Daoy (cell line): ENCODE data around the gene EXOC6. TPM values are rescaled to one million over a fixed set of nuclear protein-coding genes. Genes with fewer than 3 reads are reported as not detected.

Experiments
- DNase-seq: peaks from one replicate; pipeline ENCODE4 v3.0.0-alpha.2; 2015; ENCODE audit warnings: low read depth
- total RNA-seq: library from RNA; depleted of rRNA; stranded (reverse); fragments of >200 nt; shearing (Covaris generic); gene quantifications from 2 replicates; pipeline ENCODE4 v1.2.3, GENCODE V29; 2014

Gene EXOC6
- total RNA-seq, 1 experiment from 2014 or later: 16.3 TPM

- DNase-seq: no peak
These were observed 14.0 kb upstream of the EXOC6 start for GRCh38 chr10:92834331-92834730.

- no peak for DNase-seq
These were observed 13.3 kb upstream of the EXOC6 start for GRCh38 chr10:92834986-92835385.

GRCh38 chr10:92837456-92837855 lies 10.9 kb upstream of the EXOC6 start:
- DNase-seq: no peak

- DNase-seq: peak; percentile 70
These were observed 8.9 kb upstream of the EXOC6 start for GRCh38 chr10:92839191-92840085.

- DNase-seq: no peak
These were observed 3.6 kb upstream of the EXOC6 start for GRCh38 chr10:92844746-92845145.

- no peak for DNase-seq
These were observed 2.4 kb upstream of the EXOC6 start for GRCh38 chr10:92845921-92846320.

GRCh38 chr10:92846344-92846743 lies 2.0 kb upstream of the EXOC6 start:
- DNase-seq: no peak

- DNase-seq: peak; percentile 27
These were observed 1.5 kb upstream of the EXOC6 start for GRCh38 chr10:92846854-92847201.

GRCh38 chr10:92847202-92847864 lies 987 bp upstream of the EXOC6 start:
- DNase-seq: peak; percentile 36

- no peak for DNase-seq
These were observed 281 bp upstream of the EXOC6 start for GRCh38 chr10:92848037-92848440.

GRCh38 chr10:92849234-92849525 lies 860 bp downstream of the EXOC6 start:
- DNase-seq: peak; percentile 15

GRCh38 chr10:92849576-92850090 lies 1.3 kb downstream of the EXOC6 start:
- no peak for DNase-seq

GRCh38 chr10:92850185-92850584 lies 1.9 kb downstream of the EXOC6 start:
- DNase-seq: no peak

GRCh38 chr10:92851003-92851402 lies 2.7 kb downstream of the EXOC6 start:
- no peak for DNase-seq

- DNase-seq: no peak
These were observed 7.2 kb downstream of the EXOC6 start for GRCh38 chr10:92855560-92855959.

- no peak for DNase-seq
These were observed 9.7 kb downstream of the EXOC6 start for GRCh38 chr10:92857904-92858514.

GRCh38 chr10:92867235-92867634 lies 18.9 kb downstream of the EXOC6 start:
- no peak for DNase-seq

GRCh38 chr10:92868036-92868435 lies 19.7 kb downstream of the EXOC6 start:
- no peak for DNase-seq

- no peak for DNase-seq
These were observed 20.2 kb downstream of the EXOC6 start for GRCh38 chr10:92868557-92868956.

GRCh38 chr10:92873029-92873428 lies 24.7 kb downstream of the EXOC6 start:
- DNase-seq: no peak

- DNase-seq: no peak
These were observed 28.3 kb downstream of the EXOC6 start for GRCh38 chr10:92876509-92877036.

- DNase-seq: no peak
These were observed 32.0 kb downstream of the EXOC6 start for GRCh38 chr10:92880233-92880861.
